Smooth muscle cell of the brain vasculature (primary cell): ENCODE data around the gene MEA1.

Source experiments
- DNase-seq: peaks from one replicate; pipeline ENCODE4 v3.0.0-alpha.2; 2012; ENCODE audit warnings: low read depth, low spot score

Gene MEA1

GRCh38 chr6:43038727-43039126, 25.0 kb upstream of the MEA1 start:
- no peak for DNase-seq

GRCh38 chr6:43037706-43038105, 24.0 kb upstream of the MEA1 start:
- DNase-seq: no peak

GRCh38 chr6:43037197-43037596, 23.5 kb upstream of the MEA1 start:
- DNase-seq: no peak

GRCh38 chr6:43036712-43037111, 23.0 kb upstream of the MEA1 start:
- no peak for DNase-seq

GRCh38 chr6:43035495-43036194, 21.9 kb upstream of the MEA1 start:
- no peak for DNase-seq

GRCh38 chr6:43034190-43034525, 20.4 kb upstream of the MEA1 start:
- DNase-seq: no peak

- no peak for DNase-seq
Observed at GRCh38 chr6:43033496-43034189, 19.9 kb upstream of the MEA1 start.

GRCh38 chr6:43032326-43032725, 18.6 kb upstream of the MEA1 start:
- no peak for DNase-seq

- no peak for DNase-seq
Observed at GRCh38 chr6:43029120-43029519, 15.4 kb upstream of the MEA1 start.

- DNase-seq: no peak
Observed at GRCh38 chr6:43026365-43026764, 12.6 kb upstream of the MEA1 start.

GRCh38 chr6:43024436-43024835, 10.7 kb upstream of the MEA1 start:
- no peak for DNase-seq

- DNase-seq: no peak
Observed at GRCh38 chr6:43021270-43022047, 7.7 kb upstream of the MEA1 start, which contains the start of gene RRP36. Gene RRP36, plus strand, starts transcription at chr6:43021623. Its CDS starts 32 bp downstream, at chr6:43021655.

GRCh38 chr6:43020847-43021246, 7.1 kb upstream of the MEA1 start:
- DNase-seq: no peak

- DNase-seq: no peak
Observed at GRCh38 chr6:43020052-43020705, 6.4 kb upstream of the MEA1 start.

GRCh38 chr6:43019152-43019551, 5.4 kb upstream of the MEA1 start:
- DNase-seq: no peak

GRCh38 chr6:43016943-43017334, 3.2 kb upstream of the MEA1 start:
- no peak for DNase-seq

- DNase-seq: no peak
Observed at GRCh38 chr6:43016176-43016942, 2.6 kb upstream of the MEA1 start.

- no peak for DNase-seq
Observed at GRCh38 chr6:43014434-43014909, 726 bp upstream of the MEA1 start.

GRCh38 chr6:43013097-43013842, 476 bp downstream of the MEA1 start:
- DNase-seq: no peak

GRCh38 chr6:43012364-43012763, 1.4 kb downstream of the MEA1 start:
- DNase-seq: no peak

- DNase-seq: no peak
Observed at GRCh38 chr6:43011207-43011606, 2.5 kb downstream of the MEA1 start.
